ENCODE results near the gene KLHDC4. TPM values are rescaled to one million over a fixed set of nuclear protein-coding genes. Genes with fewer than 3 reads are reported as not detected.
"Not testable (repeated sequence)": the region's sequence is repeated elsewhere in the genome, so short reads cannot be mapped to it uniquely, and the experiment has no call there.

The KLHDC4 gene
- polyA plus RNA-seq, 3 donors: 11.2 to 26.4 (median 12.6) TPM

GRCh38 chr16:87790292-87791100, 24.7 kb upstream of the KLHDC4 start:
- no peak overlapping the region for H3K4me3 Mint-ChIP-seq
- Histone ChIP-seq H2AFZ (ENCODE audit: insufficient read depth, low read depth, low read length, poor library complexity, severe bottlenecking) (no peak overlapping the region), H3K36me3 (replicated peaks in 1 of 2; ENCODE audit: control insufficient read depth in 1 of 2, insufficient read depth in 2 of 2, low read length in 2 of 2) (no peaks in the 10 kb centered on the region), H3K79me2 (ENCODE audit: insufficient read depth, low read length) (no peaks in the 10 kb centered on the region), H3K27me3 (ENCODE audit: control insufficient read depth in 2 of 2, insufficient read depth in 2 of 2, low read length in 2 of 2) (no peaks in the 10 kb centered on the region), H3K9me3 (replicated peaks in 1 of 2; ENCODE audit: control insufficient read depth in 1 of 2, insufficient read depth in 1 of 2, low read length in 2 of 2) (no peaks in the 10 kb centered on the region), H3K4me2 (replicated peaks; ENCODE audit: extremely low read depth, low read length, poor library complexity, severe bottlenecking) (no peak overlapping the region), H3K4me3 (replicated peaks in 1 of 3; ENCODE audit: low read depth in 2 of 3, low read length in 3 of 3) (no peak overlapping the region), H3K4me1 (ENCODE audit: control insufficient read depth in 1 of 2, insufficient read depth in 2 of 2, low read length in 2 of 2) (peaks cover 12 to 16% of the 10 kb centered on the region in 2 donors), H3K27ac (ENCODE audit: low read depth in 1 of 2, low read length in 2 of 2) (no peak overlapping the region), H3K9ac (ENCODE audit: insufficient read depth, low read length, poor library complexity, severe bottlenecking) (no peak overlapping the region), H4K20me1 (ENCODE audit: insufficient read depth, low read length) (no peaks in the 10 kb centered on the region)
- no peaks in the 10 kb centered on the region for H3K36me3 Mint-ChIP-seq
- intact Hi-C loops (cut with micrococcal nuclease): no loop called here
- 96% methylated on average over 13 of the region's 17 CpGs for whole genome bisulfite sequencing (ENCODE audit: insufficient coverage)
- peaks cover 12% of the 10 kb centered on the region for H3K4me1 Mint-ChIP-seq
- H3K27ac Mint-ChIP-seq: peak overlapping the region in 2 of 7 donors; percentile 19 to 32
- no peak for TF ChIP-seq CTCF (IDR thresholded peaks at IDR 0.05)
- DNase-seq: no peak
- no peaks in the 10 kb centered on the region for H3K9me3 Mint-ChIP-seq
- peaks cover 2 to 3% (median 3%) of the 10 kb centered on the region in 3 donors for H3K27me3 Mint-ChIP-seq (ENCODE audit: low read depth in 3 of 3)

- intact Hi-C loops (cut with micrococcal nuclease): no loop called here
- Histone ChIP-seq H2AFZ (ENCODE audit: insufficient read depth, low read depth, low read length, poor library complexity, severe bottlenecking) (no peak overlapping the region), H3K27me3 (ENCODE audit: control insufficient read depth in 2 of 2, insufficient read depth in 2 of 2, low read length in 2 of 2) (no peaks in the 10 kb centered on the region), H3K9me3 (replicated peaks in 1 of 2; ENCODE audit: control insufficient read depth in 1 of 2, insufficient read depth in 1 of 2, low read length in 2 of 2) (no peaks in the 10 kb centered on the region), H3K4me3 (replicated peaks in 1 of 3; ENCODE audit: low read depth in 2 of 3, low read length in 3 of 3) (no peak overlapping the region), H4K20me1 (ENCODE audit: insufficient read depth, low read length) (no peaks in the 10 kb centered on the region), H3K36me3 (replicated peaks in 1 of 2; ENCODE audit: control insufficient read depth in 1 of 2, insufficient read depth in 2 of 2, low read length in 2 of 2) (no peaks in the 10 kb centered on the region), H3K79me2 (ENCODE audit: insufficient read depth, low read length) (no peaks in the 10 kb centered on the region), H3K4me2 (replicated peaks; ENCODE audit: extremely low read depth, low read length, poor library complexity, severe bottlenecking) (no peak overlapping the region), H3K27ac (ENCODE audit: low read depth in 1 of 2, low read length in 2 of 2) (no peak overlapping the region), H3K4me1 (ENCODE audit: control insufficient read depth in 1 of 2, insufficient read depth in 2 of 2, low read length in 2 of 2) (peaks cover 12 to 16% of the 10 kb centered on the region in 2 donors), H3K9ac (ENCODE audit: insufficient read depth, low read length, poor library complexity, severe bottlenecking) (no peak overlapping the region)
- WGBS (ENCODE audit: insufficient coverage): 90% methylated on average over 15 of the region's 20 CpGs
- Mint-ChIP-seq H3K27me3 (ENCODE audit: low read depth in 3 of 3) (peaks cover 0 to 3% (median 2%) of the 10 kb centered on the region in 3 donors), H3K4me3 (no peak overlapping the region), H3K9me3 (no peaks in the 10 kb centered on the region), H3K36me3 (no peaks in the 10 kb centered on the region), H3K27ac (no peak overlapping the region), H3K4me1 (peaks cover 12% of the 10 kb centered on the region)
- no peak for TF ChIP-seq CTCF (IDR thresholded peaks at IDR 0.05)
- no peak for DNase-seq
These were observed 23.9 kb upstream of the KLHDC4 start for GRCh38 chr16:87789437-87790291.

- H3K9me3 Mint-ChIP-seq; H3K9me3 ChIP-seq (replicated peaks in 1 of 2; ENCODE audit: control insufficient read depth in 1 of 2, insufficient read depth in 1 of 2, low read length in 2 of 2); H3K4me1 ChIP-seq (ENCODE audit: control insufficient read depth in 1 of 2, insufficient read depth in 2 of 2, low read length in 2 of 2); H3K27me3 Mint-ChIP-seq (ENCODE audit: low read depth in 3 of 3); H3K4me3 ChIP-seq (replicated peaks in 1 of 3; ENCODE audit: low read depth in 2 of 3, low read length in 3 of 3); H3K36me3 Mint-ChIP-seq; H3K27ac Mint-ChIP-seq; H3K79me2 ChIP-seq (ENCODE audit: insufficient read depth, low read length); H3K9ac ChIP-seq (ENCODE audit: insufficient read depth, low read length, poor library complexity, severe bottlenecking); DNase-seq; H3K27me3 ChIP-seq (ENCODE audit: control insufficient read depth in 2 of 2, insufficient read depth in 2 of 2, low read length in 2 of 2); H4K20me1 ChIP-seq (ENCODE audit: insufficient read depth, low read length); H2AFZ ChIP-seq (ENCODE audit: insufficient read depth, low read depth, low read length, poor library complexity, severe bottlenecking); H3K4me2 ChIP-seq (replicated peaks; ENCODE audit: extremely low read depth, low read length, poor library complexity, severe bottlenecking); H3K36me3 ChIP-seq (replicated peaks in 1 of 2; ENCODE audit: control insufficient read depth in 1 of 2, insufficient read depth in 2 of 2, low read length in 2 of 2); H3K4me3 Mint-ChIP-seq; intact Hi-C loops (cut with micrococcal nuclease); H3K27ac ChIP-seq (ENCODE audit: low read depth in 1 of 2, low read length in 2 of 2); H3K4me1 Mint-ChIP-seq: not testable (repeated sequence)
- WGBS (ENCODE audit: insufficient coverage): 90% methylated on average over 2 of the region's 10 CpGs
These were observed 23.1 kb upstream of the KLHDC4 start for GRCh38 chr16:87788730-87789436.

All from CD14-positive monocyte (primary cell).